GM23338 (cell line): ENCODE measurements around the gene TAF4. TPM values are rescaled to one million over a fixed set of nuclear protein-coding genes. Genes with fewer than 3 reads are reported as not detected.

Experiments used
- ATAC-seq: fragments of 200-7000 bp; cut with Tn5 transposase; 3 replicates; pipeline ENCODE4 v1.9.1; 2020
- DNase-seq: peaks from one replicate; pipeline ENCODE4 v3.0.0-alpha.2; 2015; ENCODE audit warnings: low spot score
- H2AFZ ChIP-seq: fragments of 200-600 bp; sonication (generic); 2 replicates; pipeline ENCODE4 v1.8.0; 2016; ENCODE audit warnings: antibody characterized with exemption, mild to moderate bottlenecking, moderate library complexity
- H3F3A ChIP-seq: fragments of 200-600 bp; sonication (generic); replicated peaks from 2 replicates; pipeline ENCODE4 v1.8.0; 2017; ENCODE audit warnings: antibody characterized with exemption, mixed run types, low read depth
- H3K27ac ChIP-seq: fragments of 200-600 bp; sonication (generic); 2 replicates; pipeline ENCODE4 v1.6.1; 2016; ENCODE audit warnings: low read depth
- H3K27me3 ChIP-seq: fragments of 200-600 bp; sonication (generic); 2 replicates; pipeline ENCODE4 v1.8.0; 2016; ENCODE audit warnings: mild to moderate bottlenecking, mixed run types, moderate library complexity; ENCODE audit not compliant: insufficient read depth
- H3K36me3 ChIP-seq: fragments of 200-600 bp; sonication (generic); 2 replicates; pipeline ENCODE4 v1.8.0; 2016; ENCODE audit warnings: mild to moderate bottlenecking; ENCODE audit not compliant: insufficient read depth
- H3K4me1 ChIP-seq: fragments of 200-600 bp; sonication (generic); 2 replicates; pipeline ENCODE4 v1.8.0; 2016; ENCODE audit warnings: mild to moderate bottlenecking, moderate library complexity; ENCODE audit not compliant: insufficient read depth
- H3K4me2 ChIP-seq: fragments of 200-600 bp; sonication (generic); 2 replicates; pipeline ENCODE4 v1.7.1; 2017; ENCODE audit warnings: mixed run types
- H3K4me3 ChIP-seq: fragments of 200-600 bp; sonication (generic); 2 replicates; pipeline ENCODE4 v1.6.1; 2016; ENCODE audit warnings: mixed run types
- H3K79me2 ChIP-seq: fragments of 200-600 bp; sonication (generic); replicated peaks from 2 replicates; pipeline ENCODE4 v1.8.0; 2017; ENCODE audit warnings: mild to moderate bottlenecking; ENCODE audit not compliant: insufficient read depth
- H3K9me2 ChIP-seq: fragments of 200-600 bp; sonication (generic); 2 replicates; pipeline ENCODE4 v1.8.0; 2017; ENCODE audit not compliant: insufficient read depth
- H4K20me1 ChIP-seq: fragments of 200-600 bp; sonication (generic); replicated peaks from 2 replicates; pipeline ENCODE4 v1.8.0; 2017; ENCODE audit warnings: mild to moderate bottlenecking; ENCODE audit not compliant: insufficient read depth
- H3K27ac Mint-ChIP-seq: 2 replicates; pipeline ENCODE4 v1.8.0; 2020; ENCODE audit warnings: inconsistent platforms, mild to moderate bottlenecking, moderate library complexity, mixed read lengths
- H3K27me3 Mint-ChIP-seq: 3 replicates; pipeline ENCODE4 v1.8.0; 2022; ENCODE audit warnings: low read depth, mild to moderate bottlenecking, moderate library complexity, mixed read lengths, inconsistent platforms; ENCODE audit not compliant: insufficient read depth, poor library complexity
- H3K36me3 Mint-ChIP-seq: 3 replicates; pipeline ENCODE4 v1.8.0; 2021; ENCODE audit warnings: low read depth, mild to moderate bottlenecking, inconsistent platforms, moderate library complexity, mixed read lengths
- H3K4me1 Mint-ChIP-seq: 3 replicates; pipeline ENCODE4 v1.8.0; 2020; ENCODE audit warnings: mild to moderate bottlenecking, inconsistent platforms, mixed read lengths
- H3K4me3 Mint-ChIP-seq: 3 replicates; pipeline ENCODE4 v1.8.0; 2021; ENCODE audit warnings: moderate library complexity, mild to moderate bottlenecking, inconsistent platforms, mixed read lengths
- H3K9me3 Mint-ChIP-seq: 3 replicates; pipeline ENCODE4 v1.8.0; 2020; ENCODE audit warnings: moderate library complexity, mild to moderate bottlenecking, inconsistent platforms, mixed read lengths
- CREB1 ChIP-seq: fragments of 250-450 bp; sonication (Bioruptor Pico); IDR thresholded peaks from 2 replicates; pipeline ENCODE4 v1.5.0; 2020; ENCODE audit warnings: low read depth, mild to moderate bottlenecking, moderate library complexity
- CTCF ChIP-seq, 2 experiments: fragments of 200-600 bp in 1 of 2; sonication (generic) in 1 of 2; conservative IDR thresholded peaks; 2 replicates each; pipeline versions ENCODE4 v1.5.1 to v1.6.1; 2016 to 2017; ENCODE audit warnings: antibody characterized with exemption in 2 of 2, low read depth in 2 of 2, mild to moderate bottlenecking in 2 of 2, moderate library complexity in 1 of 2
- ETS1 ChIP-seq: IDR thresholded peaks from 2 replicates; pipeline ENCODE4 v1.6.1; 2016; ENCODE audit warnings: antibody characterized with exemption
- EZH2phosphoT487 ChIP-seq: fragments of 200-600 bp; sonication (generic); IDR thresholded peaks from one replicate; pipeline ENCODE4 v1.8.1; 2018; ENCODE audit warnings: antibody characterized with exemption; ENCODE audit not compliant: unreplicated experiment
- NANOG ChIP-seq: IDR thresholded peaks from 2 replicates; pipeline ENCODE4 v1.6.1; 2016; ENCODE audit warnings: antibody characterized with exemption, borderline replicate concordance
- POLR2AphosphoS5 ChIP-seq: IDR thresholded peaks from 2 replicates; pipeline ENCODE4 v1.6.1; 2016; ENCODE audit warnings: antibody characterized with exemption, low read depth
- REST ChIP-seq: IDR thresholded peaks from one replicate; pipeline ENCODE4 v1.6.1; 2018; ENCODE audit warnings: antibody characterized with exemption; ENCODE audit not compliant: unreplicated experiment
- ZNF331 ChIP-seq: fragments of 250-450 bp; sonication (Bioruptor Pico); IDR thresholded peaks from 2 replicates; pipeline ENCODE4 v1.5.0; 2020; ENCODE audit warnings: low read depth, mild to moderate bottlenecking, moderate library complexity
- polyA plus RNA-seq: library from polyadenylated mRNA; unstranded; fragments of >200 nt; fragmentation: Nextera tagmentation; extraction: Ambion mirVana; gene quantifications from 2 replicates; pipeline ENCODE4 v1.2.1, GENCODE V29; 2016
- total RNA-seq: library from RNA; depleted of rRNA; stranded (reverse); fragments of >200 nt; shearing (Covaris generic); gene quantifications from 2 replicates; pipeline ENCODE4 v1.2.3, GENCODE V29; 2014

The TAF4 gene
- total and polyA plus RNA-seq, 2 experiments from 2014 or later = 7.2 to 60.0 TPM

GRCh38 chr20:61963149-61963548, 102.5 kb downstream of the TAF4 start:
- Mint-ChIP-seq H3K27ac (no peak overlapping the region), H3K27me3 (peaks cover 5% of the 10 kb centered on the region)
- no peak for ATAC-seq

GRCh38 chr20:61960836-61961235, 104.8 kb downstream of the TAF4 start:
- no peak overlapping the region for H3K4me3 Mint-ChIP-seq
- no peaks in the 10 kb centered on the region for H3K9me2 ChIP-seq
- H3K36me3 ChIP-seq = no peaks in the 10 kb centered on the region
- H4K20me1 ChIP-seq = no peaks in the 10 kb centered on the region
- ATAC-seq (no peak), DNase-seq (no peak)
- no peaks in the 10 kb centered on the region for H3K27me3 ChIP-seq
- H3K79me2 ChIP-seq = no peaks in the 10 kb centered on the region
- TF ChIP-seq CTCF (conservative IDR thresholded peaks at IDR 0.05; ENCODE audit: low read depth in 2 of 2) = no peak
- no peak for TF ChIP-seq REST
- TF ChIP-seq ZNF331 (CRISPR knock-in tag) = no peak
- TF ChIP-seq CREB1 (CRISPR knock-in tag) = no peak
- no peak for TF ChIP-seq POLR2AphosphoS5
- TF ChIP-seq NANOG = no peak
- TF ChIP-seq EZH2phosphoT487 = no peak
- H3K27ac ChIP-seq = no peak overlapping the region
- no peak overlapping the region for H3K4me2 ChIP-seq
- H3K9me3 Mint-ChIP-seq = no peaks in the 10 kb centered on the region
- no peak overlapping the region for H2AFZ ChIP-seq
- H3K36me3 Mint-ChIP-seq = no peaks in the 10 kb centered on the region
- no peaks in the 10 kb centered on the region for H3F3A ChIP-seq
- peaks cover 15% of the 10 kb centered on the region; the same call in 2 of the 3 replicates for H3K4me1 Mint-ChIP-seq
- no peak overlapping the region for H3K4me3 ChIP-seq
- no peak overlapping the region for H3K27ac Mint-ChIP-seq
- H3K4me1 ChIP-seq = no peaks in the 10 kb centered on the region; the same call in 1 of the 2 replicates
- H3K27me3 Mint-ChIP-seq = peaks cover 5% of the 10 kb centered on the region

More at GRCh38 chr20:61963149-61963548, 102.5 kb downstream of the TAF4 start:
- no peaks in the 10 kb centered on the region; the same call in 1 of the 2 replicates for H3F3A ChIP-seq
- no peak overlapping the region for H3K27ac ChIP-seq
- no peaks in the 10 kb centered on the region; the same call in 1 of the 2 replicates for H3K4me1 ChIP-seq
- DNase-seq = no peak
- no peaks in the 10 kb centered on the region for H3K79me2 ChIP-seq
- Mint-ChIP-seq H3K36me3 (no peaks in the 10 kb centered on the region), H3K9me3 (no peaks in the 10 kb centered on the region), H3K4me1 (peaks cover 14% of the 10 kb centered on the region; the same call in 2 of the 3 replicates), H3K4me3 (no peak overlapping the region)
- H4K20me1 ChIP-seq = no peaks in the 10 kb centered on the region
- H2AFZ ChIP-seq = no peak overlapping the region
- H3K9me2 ChIP-seq = no peaks in the 10 kb centered on the region
- no peak for TF ChIP-seq ETS1
- TF ChIP-seq ZNF331 (CRISPR knock-in tag) = no peak
- no peak overlapping the region for H3K4me2 ChIP-seq
- no peaks in the 10 kb centered on the region for H3K27me3 ChIP-seq
- no peak overlapping the region for H3K4me3 ChIP-seq
- H3K36me3 ChIP-seq = no peaks in the 10 kb centered on the region
